Spleen (tissue), 7 donors: ENCODE measurements around the gene CITED4.

Experiments
- POLR2A ChIP-seq, 3 donors: fragments of 450-650 bp; IDR thresholded peaks; one replicate each; pipeline ENCODE4 v1.5.1; 2017; ENCODE audit warnings: antibody characterized with exemption in 3 of 3, mild to moderate bottlenecking in 1 of 3
- POLR2AphosphoS5 ChIP-seq, 3 donors: sonication (generic); formaldehyde crosslinking; IDR thresholded peaks; one replicate each; pipeline ENCODE4 v1.5.1; 2017; ENCODE audit warnings: antibody characterized with exemption in 3 of 3
- TF ChIP-seq, protein P1 (sequence below), 11 experiments: fragments of 200-600 bp in 7 of 11; fragments of 450-650 bp in 4 of 11; sonication (generic) in 4 of 11; IDR thresholded peaks in 8 of 11; conservative IDR thresholded peaks in 3 of 11; 1 replicate in 7 of 11; 2 replicates in 4 of 11; pipeline versions ENCODE4 v1.4.0 to v1.8.0; 2016 to 2021; ENCODE audit warnings: antibody characterized with exemption in 11 of 11, inconsistent platforms in 4 of 11, mild to moderate bottlenecking in 1 of 11
- donor health status: DM: no; HTN: no; CAD: no; lungs with moderate emphysema.
- donor health status: DM: no; HTN: no; CAD: no.
- donor health status: DM: no; HTN: no; CAD: no.

DNA sequence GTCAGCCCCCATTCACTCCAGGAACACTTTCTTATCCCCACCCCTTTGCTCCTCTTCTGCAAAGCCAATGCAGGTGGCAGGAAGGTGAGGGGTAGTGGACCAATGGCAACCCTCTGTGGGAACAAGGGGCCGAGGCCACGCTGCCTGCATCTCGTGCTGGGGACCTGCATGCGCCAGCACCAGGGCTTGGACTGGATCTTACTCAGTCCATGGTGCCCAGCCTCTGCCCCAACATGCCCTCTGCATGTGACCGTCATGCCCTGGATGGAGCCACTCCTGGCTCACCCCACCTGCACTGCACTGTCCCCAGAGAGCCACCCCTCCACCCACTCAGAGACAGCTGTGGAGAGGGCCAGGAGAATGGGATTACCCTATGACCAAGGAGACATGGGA lies 22.2 kb downstream of the CITED4 start:
- TF ChIP-seq, protein P1, sequence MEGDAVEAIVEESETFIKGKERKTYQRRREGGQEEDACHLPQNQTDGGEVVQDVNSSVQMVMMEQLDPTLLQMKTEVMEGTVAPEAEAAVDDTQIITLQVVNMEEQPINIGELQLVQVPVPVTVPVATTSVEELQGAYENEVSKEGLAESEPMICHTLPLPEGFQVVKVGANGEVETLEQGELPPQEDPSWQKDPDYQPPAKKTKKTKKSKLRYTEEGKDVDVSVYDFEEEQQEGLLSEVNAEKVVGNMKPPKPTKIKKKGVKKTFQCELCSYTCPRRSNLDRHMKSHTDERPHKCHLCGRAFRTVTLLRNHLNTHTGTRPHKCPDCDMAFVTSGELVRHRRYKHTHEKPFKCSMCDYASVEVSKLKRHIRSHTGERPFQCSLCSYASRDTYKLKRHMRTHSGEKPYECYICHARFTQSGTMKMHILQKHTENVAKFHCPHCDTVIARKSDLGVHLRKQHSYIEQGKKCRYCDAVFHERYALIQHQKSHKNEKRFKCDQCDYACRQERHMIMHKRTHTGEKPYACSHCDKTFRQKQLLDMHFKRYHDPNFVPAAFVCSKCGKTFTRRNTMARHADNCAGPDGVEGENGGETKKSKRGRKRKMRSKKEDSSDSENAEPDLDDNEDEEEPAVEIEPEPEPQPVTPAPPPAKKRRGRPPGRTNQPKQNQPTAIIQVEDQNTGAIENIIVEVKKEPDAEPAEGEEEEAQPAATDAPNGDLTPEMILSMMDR (IDR thresholded peaks at IDR 0.05 in 8 of 11, conservative IDR thresholded peaks at IDR 0.05 in 3 of 11): no peak
- TF ChIP-seq POLR2AphosphoS5 (IDR thresholded peaks at IDR 0.05) (no peak), POLR2A (IDR thresholded peaks at IDR 0.05) (no peak)
